Fibroblast of lung (primary cell): ENCODE results near the gene TAB2.

Source experiments
- CTCF ChIP-seq, 2 donors: IDR thresholded peaks in 1 of 2; conservative IDR thresholded peaks in 1 of 2; 1 replicate in 1 of 2; 2 replicates in 1 of 2; pipeline ENCODE4 v1.5.1; 2011 to 2012; ENCODE audit warnings: low read length in 2 of 2, control low read depth in 1 of 2, inconsistent platforms in 1 of 2, low read depth in 1 of 2, mild to moderate bottlenecking in 1 of 2
- EZH2 ChIP-seq: IDR thresholded peaks from 2 replicates; pipeline ENCODE4 v1.5.1; 2012; ENCODE audit warnings: low read length, control low read depth, mild to moderate bottlenecking; ENCODE audit errors: missing control alignments

DNA sequence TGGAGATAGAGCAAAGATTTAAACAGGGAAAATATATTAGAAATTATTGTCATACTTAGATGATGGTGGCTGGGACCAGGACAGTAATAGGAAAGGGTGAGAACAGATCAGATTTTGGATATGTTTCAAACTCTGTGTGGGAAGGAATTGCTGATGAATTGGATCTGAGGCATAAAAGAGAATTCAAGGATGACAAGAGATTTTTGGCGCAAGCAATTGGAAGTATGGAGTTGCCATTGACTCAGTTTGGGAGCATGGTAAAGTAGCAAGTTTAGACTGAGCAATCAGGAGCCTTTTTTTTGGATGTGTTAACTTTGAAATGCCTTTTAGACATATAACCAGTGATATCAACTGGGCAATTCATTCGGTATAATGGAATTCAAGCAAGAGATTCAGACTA, 14.4 kb downstream of the TAB2 start:
- TF ChIP-seq CTCF (conservative IDR thresholded peaks at IDR 0.05 in 1 of 2, IDR thresholded peaks at IDR 0.05 in 1 of 2; ENCODE audit: low read depth in 1 of 2, low read length in 2 of 2): no peak
- TF ChIP-seq EZH2: no peak
